ENCODE measurements around the gene TOP3B. TPM values are rescaled to one million over a fixed set of nuclear protein-coding genes. Genes with fewer than 3 reads are reported as not detected.

Gene TOP3B
- total RNA-seq, 1 donor from 2014 or later = 83.5 TPM

GRCh38 chr22:21936151-21936775, 46.3 kb downstream of the TOP3B start:
- no peak for DNase-seq
- H3K9me3 Mint-ChIP-seq (ENCODE audit: unreplicated experiment) = peaks cover 29% of the 10 kb centered on the region
- H3K27me3 Mint-ChIP-seq (ENCODE audit: unreplicated experiment) = peaks cover 24% of the 10 kb centered on the region
- H3K36me3 Mint-ChIP-seq (ENCODE audit: unreplicated experiment) = no peaks in the 10 kb centered on the region
- peak overlapping the region; percentile 88 for H3K27ac Mint-ChIP-seq (ENCODE audit: unreplicated experiment)
- peak overlapping the region; percentile 61 for H3K4me3 Mint-ChIP-seq (ENCODE audit: unreplicated experiment)
- peaks cover 44% of the 10 kb centered on the region for H3K4me1 Mint-ChIP-seq (ENCODE audit: low read depth, unreplicated experiment)
- no peak for TF ChIP-seq CTCF (IDR thresholded peaks at IDR 0.05; ENCODE audit: partially characterized antibody, unreplicated experiment)

- H3K36me3 Mint-ChIP-seq (ENCODE audit: unreplicated experiment) = no peaks in the 10 kb centered on the region
Measured at GRCh38 chr22:21933910-21934309, 48.7 kb downstream of the TOP3B start.

GRCh38 chr22:21933413-21933812, 49.2 kb downstream of the TOP3B start:
- no peak for TF ChIP-seq CTCF (IDR thresholded peaks at IDR 0.05; ENCODE audit: partially characterized antibody, unreplicated experiment)
- Mint-ChIP-seq H3K27me3 (ENCODE audit: unreplicated experiment) (peaks cover 16% of the 10 kb centered on the region), H3K36me3 (ENCODE audit: unreplicated experiment) (no peaks in the 10 kb centered on the region), H3K9me3 (ENCODE audit: unreplicated experiment) (peaks cover 15% of the 10 kb centered on the region), H3K4me1 (ENCODE audit: low read depth, unreplicated experiment) (peaks cover 41% of the 10 kb centered on the region), H3K4me3 (ENCODE audit: unreplicated experiment) (no peak overlapping the region), H3K27ac (ENCODE audit: unreplicated experiment) (no peak overlapping the region)
- no peak for DNase-seq

More at GRCh38 chr22:21933910-21934309, 48.7 kb downstream of the TOP3B start:
- Mint-ChIP-seq H3K9me3 (ENCODE audit: unreplicated experiment) (peaks cover 19% of the 10 kb centered on the region), H3K27ac (ENCODE audit: unreplicated experiment) (no peak overlapping the region), H3K27me3 (ENCODE audit: unreplicated experiment) (peaks cover 19% of the 10 kb centered on the region), H3K4me1 (ENCODE audit: low read depth, unreplicated experiment) (peaks cover 42% of the 10 kb centered on the region), H3K4me3 (ENCODE audit: unreplicated experiment) (no peak overlapping the region)
- no peak for TF ChIP-seq CTCF (IDR thresholded peaks at IDR 0.05; ENCODE audit: partially characterized antibody, unreplicated experiment)
- DNase-seq = no peak

- peaks cover 39% of the 10 kb centered on the region for H3K4me1 Mint-ChIP-seq (ENCODE audit: low read depth, unreplicated experiment)
- no peaks in the 10 kb centered on the region for H3K36me3 Mint-ChIP-seq (ENCODE audit: unreplicated experiment)
Measured at GRCh38 chr22:21932347-21932746, 50.2 kb downstream of the TOP3B start.

More at GRCh38 chr22:21932347-21932746, 50.2 kb downstream of the TOP3B start:
- no peak for TF ChIP-seq CTCF (IDR thresholded peaks at IDR 0.05; ENCODE audit: partially characterized antibody, unreplicated experiment)
- peaks cover 9% of the 10 kb centered on the region for H3K27me3 Mint-ChIP-seq (ENCODE audit: unreplicated experiment)
- no peak overlapping the region for H3K27ac Mint-ChIP-seq (ENCODE audit: unreplicated experiment)
- no peak overlapping the region for H3K4me3 Mint-ChIP-seq (ENCODE audit: unreplicated experiment)
- peaks cover 9% of the 10 kb centered on the region for H3K9me3 Mint-ChIP-seq (ENCODE audit: unreplicated experiment)
- no peak for DNase-seq

Data from glutamatergic neuron (in vitro differentiated cells).